ENCODE results near the gene RNF31. TPM values are rescaled to one million over a fixed set of nuclear protein-coding genes. Genes with fewer than 3 reads are reported as not detected.

Gene RNF31
- total and polyA plus RNA-seq, 2 of the 13 experiments (the other 11 are each of a cell fraction or from before 2014, with no cell fraction given): 48.2 to 86.8 TPM

GRCh38 chr14:24114532-24115421, 32.5 kb upstream of the RNF31 start, which contains the start of the genes DCAF11 and NRL (continued):
- TF ChIP-seq FOXO1 (CRISPR knock-in tag; IDR thresholded peaks at IDR 0.05) (peak; percentile 99), NFYC (CRISPR knock-in tag; IDR thresholded peaks at IDR 0.05) (peak; percentile 94), EZH2 (conservative IDR thresholded peaks at IDR 0.05; ENCODE audit: low read depth, low read length) (no peak), NR2F6 (IDR thresholded peaks at IDR 0.05) (peak; percentile 49; the same call in 1 of the 2 replicates), NR2F6 (CRISPR knock-in tag; IDR thresholded peaks at IDR 0.05) (peak; percentile 78), DPF2 (CRISPR knock-in tag; IDR thresholded peaks at IDR 0.05; ENCODE audit: borderline replicate concordance, low read depth) (0 out of 2 replicates have a peak, but pooled peaks have one; percentile 39), NONO (IDR thresholded peaks at IDR 0.05) (no peak), NONO (CRISPR knock-in tag; conservative IDR thresholded peaks at IDR 0.05) (no peak), FOXA1 (IDR thresholded peaks at IDR 0.05) (no peak), FOXA1 (CRISPR knock-in tag; IDR thresholded peaks at IDR 0.05) (peak; percentile 99), SIX4 (CRISPR knock-in tag; IDR thresholded peaks at IDR 0.05) (peak; percentile 82), HNRNPH1 (optimal IDR thresholded peaks at IDR 0.05; ENCODE audit: low read depth, low read length) (peak; percentile 54), RARG (CRISPR knock-in tag; IDR thresholded peaks at IDR 0.05; ENCODE audit: low read depth) (peak; percentile 91; the same call in 1 of the 2 replicates), HINFP (CRISPR knock-in tag; IDR thresholded peaks at IDR 0.05; ENCODE audit: low read depth) (peak; percentile 78), ARNT (IDR thresholded peaks at IDR 0.05) (no peak), ZBTB20 (CRISPR knock-in tag; IDR thresholded peaks at IDR 0.05; ENCODE audit: borderline replicate concordance, low read depth) (peak; percentile 96), EHMT2 (IDR thresholded peaks at IDR 0.05; ENCODE audit: borderline replicate concordance, low read depth, low read length) (peak; percentile 15; the same call in 1 of the 2 replicates), ZNF878 (CRISPR knock-in tag; IDR thresholded peaks at IDR 0.05) (no peak), GATAD1 (CRISPR knock-in tag; IDR thresholded peaks at IDR 0.05) (peak; percentile 91), ZNF768 (CRISPR knock-in tag; IDR thresholded peaks at IDR 0.05) (peak; percentile 85; the same call in 1 of the 2 replicates), ZSCAN22 (CRISPR knock-in tag; IDR thresholded peaks at IDR 0.05) (peak; percentile 42)
- TF ChIP-seq, protein P1, sequence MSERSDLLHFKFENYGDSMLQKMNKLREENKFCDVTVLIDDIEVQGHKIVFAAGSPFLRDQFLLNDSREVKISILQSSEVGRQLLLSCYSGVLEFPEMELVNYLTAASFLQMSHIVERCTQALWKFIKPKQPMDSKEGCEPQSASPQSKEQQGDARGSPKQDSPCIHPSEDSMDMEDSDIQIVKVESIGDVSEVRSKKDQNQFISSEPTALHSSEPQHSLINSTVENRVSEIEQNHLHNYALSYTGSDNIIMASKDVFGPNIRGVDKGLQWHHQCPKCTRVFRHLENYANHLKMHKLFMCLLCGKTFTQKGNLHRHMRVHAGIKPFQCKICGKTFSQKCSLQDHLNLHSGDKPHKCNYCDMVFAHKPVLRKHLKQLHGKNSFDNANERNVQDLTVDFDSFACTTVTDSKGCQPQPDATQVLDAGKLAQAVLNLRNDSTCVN (CRISPR knock-in tag; IDR thresholded peaks at IDR 0.05; ENCODE audit: borderline replicate concordance): peak; percentile 93
- TF ChIP-seq, protein P2, sequence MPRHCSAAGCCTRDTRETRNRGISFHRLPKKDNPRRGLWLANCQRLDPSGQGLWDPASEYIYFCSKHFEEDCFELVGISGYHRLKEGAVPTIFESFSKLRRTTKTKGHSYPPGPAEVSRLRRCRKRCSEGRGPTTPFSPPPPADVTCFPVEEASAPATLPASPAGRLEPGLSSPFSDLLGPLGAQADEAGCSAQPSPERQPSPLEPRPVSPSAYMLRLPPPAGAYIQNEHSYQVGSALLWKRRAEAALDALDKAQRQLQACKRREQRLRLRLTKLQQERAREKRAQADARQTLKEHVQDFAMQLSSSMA (CRISPR knock-in tag; IDR thresholded peaks at IDR 0.05): peak; percentile 96
- TF ChIP-seq, protein P3, sequence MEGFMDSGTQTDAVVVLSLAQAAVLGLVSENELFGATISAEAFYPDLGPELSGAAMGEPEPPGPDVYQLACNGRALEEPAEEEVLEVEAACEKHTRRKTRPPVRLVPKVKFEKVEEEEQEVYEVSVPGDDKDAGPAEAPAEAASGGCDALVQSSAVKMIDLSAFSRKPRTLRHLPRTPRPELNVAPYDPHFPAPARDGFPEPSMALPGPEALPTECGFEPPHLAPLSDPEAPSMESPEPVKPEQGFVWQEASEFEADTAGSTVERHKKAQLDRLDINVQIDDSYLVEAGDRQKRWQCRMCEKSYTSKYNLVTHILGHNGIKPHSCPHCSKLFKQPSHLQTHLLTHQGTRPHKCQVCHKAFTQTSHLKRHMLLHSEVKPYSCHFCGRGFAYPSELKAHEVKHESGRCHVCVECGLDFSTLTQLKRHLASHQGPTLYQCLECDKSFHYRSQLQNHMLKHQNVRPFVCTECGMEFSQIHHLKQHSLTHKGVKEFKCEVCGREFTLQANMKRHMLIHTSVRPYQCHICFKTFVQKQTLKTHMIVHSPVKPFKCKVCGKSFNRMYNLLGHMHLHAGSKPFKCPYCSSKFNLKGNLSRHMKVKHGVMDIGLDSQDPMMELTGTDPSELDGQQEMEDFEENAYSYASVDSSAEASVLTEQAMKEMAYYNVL (CRISPR knock-in tag; IDR thresholded peaks at IDR 0.05; ENCODE audit: borderline replicate concordance): peak; percentile 93

Measured in HepG2 (cell line).